ENCODE data around the gene SIDT2. TPM values are rescaled to one million over a fixed set of nuclear protein-coding genes. Genes with fewer than 3 reads are reported as not detected.

The SIDT2 gene
- total RNA-seq, 1 donor from 2014 or later: 3.2 TPM

DNA sequence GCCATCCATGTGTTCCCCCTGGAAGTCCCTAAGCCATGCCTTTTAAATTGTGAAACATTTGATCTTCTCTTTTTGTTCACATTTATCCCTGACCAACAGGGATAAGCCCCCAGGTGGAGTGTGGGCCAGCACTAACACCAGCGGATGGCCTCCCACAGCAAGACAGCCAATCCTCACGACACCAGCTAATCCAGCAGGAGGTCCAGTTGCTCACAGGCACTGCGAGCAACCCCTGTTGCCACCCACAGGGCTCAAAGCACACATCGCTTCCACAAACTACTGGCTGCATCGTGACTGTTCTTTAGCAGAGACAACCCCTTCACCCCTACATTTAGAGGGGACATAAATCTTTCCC lies 51.4 kb downstream of the SIDT2 start:
- no peaks in the 10 kb centered on the region for H3K27me3 ChIP-seq (ENCODE audit: control insufficient read depth, insufficient read depth, low read length)
- no peak for FAIRE-seq
- TF ChIP-seq, protein P1, sequence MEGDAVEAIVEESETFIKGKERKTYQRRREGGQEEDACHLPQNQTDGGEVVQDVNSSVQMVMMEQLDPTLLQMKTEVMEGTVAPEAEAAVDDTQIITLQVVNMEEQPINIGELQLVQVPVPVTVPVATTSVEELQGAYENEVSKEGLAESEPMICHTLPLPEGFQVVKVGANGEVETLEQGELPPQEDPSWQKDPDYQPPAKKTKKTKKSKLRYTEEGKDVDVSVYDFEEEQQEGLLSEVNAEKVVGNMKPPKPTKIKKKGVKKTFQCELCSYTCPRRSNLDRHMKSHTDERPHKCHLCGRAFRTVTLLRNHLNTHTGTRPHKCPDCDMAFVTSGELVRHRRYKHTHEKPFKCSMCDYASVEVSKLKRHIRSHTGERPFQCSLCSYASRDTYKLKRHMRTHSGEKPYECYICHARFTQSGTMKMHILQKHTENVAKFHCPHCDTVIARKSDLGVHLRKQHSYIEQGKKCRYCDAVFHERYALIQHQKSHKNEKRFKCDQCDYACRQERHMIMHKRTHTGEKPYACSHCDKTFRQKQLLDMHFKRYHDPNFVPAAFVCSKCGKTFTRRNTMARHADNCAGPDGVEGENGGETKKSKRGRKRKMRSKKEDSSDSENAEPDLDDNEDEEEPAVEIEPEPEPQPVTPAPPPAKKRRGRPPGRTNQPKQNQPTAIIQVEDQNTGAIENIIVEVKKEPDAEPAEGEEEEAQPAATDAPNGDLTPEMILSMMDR (IDR thresholded peaks at IDR 0.05; ENCODE audit: insufficient read depth, low read length, severe bottlenecking): no peak
- no peak overlapping the region for H3K4me3 ChIP-seq (ENCODE audit: low read depth, low read length)
- DNase-seq (ENCODE audit: low read depth): no peak
- peaks cover 18% of the 10 kb centered on the region for H3K36me3 ChIP-seq (ENCODE audit: control insufficient read depth, insufficient read depth, low read length)

DNA sequence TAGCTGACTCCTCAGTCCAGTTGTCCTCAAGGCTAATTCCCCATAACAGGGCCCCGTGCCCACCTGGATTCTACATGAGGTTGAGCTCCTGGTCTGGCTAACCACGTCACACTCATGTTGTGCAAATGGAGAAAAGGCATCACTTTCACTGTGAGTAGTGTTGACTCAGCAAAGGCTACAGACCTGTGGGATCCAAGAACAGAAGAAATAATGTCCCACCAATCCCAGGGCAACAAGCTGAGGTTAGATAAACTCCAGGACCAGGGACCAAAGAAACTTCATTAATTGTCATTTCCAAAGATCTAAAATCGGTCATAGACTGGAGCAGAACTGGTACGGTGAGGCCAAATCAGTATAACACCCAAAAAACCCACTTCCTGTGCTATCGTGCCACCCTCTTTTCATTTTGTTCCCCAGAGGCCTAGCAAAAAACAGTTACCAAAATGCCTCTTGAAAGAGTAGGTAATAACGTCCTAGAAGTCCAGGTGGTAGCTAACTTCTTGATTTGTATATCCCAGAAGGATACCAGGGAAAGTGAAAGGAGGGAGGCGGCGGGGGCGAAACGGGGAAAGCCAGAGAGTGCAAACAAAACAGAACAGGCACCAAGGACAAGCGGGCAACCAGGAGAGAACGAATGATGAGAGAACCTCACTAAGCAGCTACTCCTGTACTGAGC lies 51.9 kb downstream of the SIDT2 start:
- TF ChIP-seq, protein P1 (IDR thresholded peaks at IDR 0.05; ENCODE audit: insufficient read depth, low read length, severe bottlenecking): no peak
- DNase-seq (ENCODE audit: low read depth): peak; percentile 15
- peak; percentile 96 for FAIRE-seq
- Histone ChIP-seq H3K27me3 (ENCODE audit: control insufficient read depth, insufficient read depth, low read length) (no peaks in the 10 kb centered on the region), H3K4me3 (ENCODE audit: low read depth, low read length) (peak overlapping the region; percentile 50), H3K36me3 (ENCODE audit: control insufficient read depth, insufficient read depth, low read length) (peaks cover 18% of the 10 kb centered on the region)

DNA sequence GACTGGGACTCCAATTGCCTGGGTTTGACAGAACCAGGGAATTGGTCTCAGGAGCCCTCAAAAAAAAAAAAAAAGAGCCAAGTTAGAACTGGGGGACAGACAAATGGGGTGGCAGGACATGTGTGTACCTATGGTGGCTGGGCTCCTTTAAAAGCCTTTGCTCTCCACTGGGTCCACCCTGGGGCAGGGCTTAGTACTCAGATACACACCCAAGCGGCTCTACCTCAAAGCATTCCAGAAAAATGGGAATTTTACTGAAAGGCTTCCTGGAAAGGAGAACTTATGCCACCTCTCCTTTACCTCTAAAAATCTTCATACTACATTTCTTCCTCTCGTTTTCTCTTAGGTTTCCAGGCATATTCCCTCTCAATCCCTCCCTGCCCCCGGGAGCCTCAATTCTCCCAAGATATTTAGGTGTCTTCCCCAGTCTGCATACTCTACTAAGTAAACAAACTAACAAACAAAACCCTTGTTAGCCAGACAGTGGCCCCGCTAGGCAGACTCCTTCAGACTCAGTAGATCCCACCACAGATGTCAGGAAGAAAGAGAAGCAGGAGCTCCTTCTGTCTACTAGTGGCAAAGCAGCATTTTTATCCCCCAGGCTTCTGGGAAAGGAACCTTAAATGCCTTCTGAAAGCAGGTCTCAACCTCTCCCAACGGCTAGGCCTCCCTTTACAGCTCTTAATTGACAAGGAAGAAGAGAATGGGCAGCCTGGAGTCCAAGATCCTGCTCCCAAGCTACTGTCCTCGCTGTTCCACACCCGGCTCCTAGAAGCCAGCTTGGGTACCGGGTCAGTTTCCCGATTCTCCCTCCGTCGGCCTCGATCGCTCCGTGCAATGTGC lies 52.7 kb downstream of the SIDT2 start:
- FAIRE-seq (no peak), DNase-seq (ENCODE audit: low read depth) (no peak)
- TF ChIP-seq, protein P1 (IDR thresholded peaks at IDR 0.05; ENCODE audit: insufficient read depth, low read length, severe bottlenecking): no peak
- H3K27me3 ChIP-seq (ENCODE audit: control insufficient read depth, insufficient read depth, low read length): no peaks in the 10 kb centered on the region
- peaks cover 15% of the 10 kb centered on the region for H3K36me3 ChIP-seq (ENCODE audit: control insufficient read depth, insufficient read depth, low read length)
- H3K4me3 ChIP-seq (ENCODE audit: low read depth, low read length): peak overlapping the region; percentile 50

DNA sequence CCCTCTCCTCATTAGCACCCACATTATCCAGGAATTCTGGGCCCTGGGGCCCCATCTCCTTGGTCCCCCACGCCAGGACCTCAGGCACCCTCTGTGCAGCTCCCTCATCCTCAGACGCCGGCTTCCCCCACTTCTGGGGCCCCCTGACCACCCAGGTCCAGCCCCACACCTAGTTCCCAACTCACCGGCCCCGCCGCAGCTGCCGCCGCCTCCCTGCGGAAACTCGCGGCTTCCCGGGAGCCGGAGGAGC lies 53.2 kb downstream of the SIDT2 start, which contains the start of gene PCSK7:
Gene PCSK7 (minus strand): TSS at position 232 of the 250 bp plus-strand sequence. CDS start 2,229 bp downstream, outside the sequence.
- TF ChIP-seq, protein P1 (IDR thresholded peaks at IDR 0.05; ENCODE audit: insufficient read depth, low read length, severe bottlenecking): no peak
- DNase-seq (ENCODE audit: low read depth) (no peak), FAIRE-seq (no peak)
- peak within 1 kb of the TSS; percentile 50 for H3K4me3 ChIP-seq (ENCODE audit: low read depth, low read length)
- peaks cover 15% of the 10 kb centered on the region for H3K36me3 ChIP-seq (ENCODE audit: control insufficient read depth, insufficient read depth, low read length)
- H3K27me3 ChIP-seq (ENCODE audit: control insufficient read depth, insufficient read depth, low read length): no peaks in the 10 kb centered on the region

DNA sequence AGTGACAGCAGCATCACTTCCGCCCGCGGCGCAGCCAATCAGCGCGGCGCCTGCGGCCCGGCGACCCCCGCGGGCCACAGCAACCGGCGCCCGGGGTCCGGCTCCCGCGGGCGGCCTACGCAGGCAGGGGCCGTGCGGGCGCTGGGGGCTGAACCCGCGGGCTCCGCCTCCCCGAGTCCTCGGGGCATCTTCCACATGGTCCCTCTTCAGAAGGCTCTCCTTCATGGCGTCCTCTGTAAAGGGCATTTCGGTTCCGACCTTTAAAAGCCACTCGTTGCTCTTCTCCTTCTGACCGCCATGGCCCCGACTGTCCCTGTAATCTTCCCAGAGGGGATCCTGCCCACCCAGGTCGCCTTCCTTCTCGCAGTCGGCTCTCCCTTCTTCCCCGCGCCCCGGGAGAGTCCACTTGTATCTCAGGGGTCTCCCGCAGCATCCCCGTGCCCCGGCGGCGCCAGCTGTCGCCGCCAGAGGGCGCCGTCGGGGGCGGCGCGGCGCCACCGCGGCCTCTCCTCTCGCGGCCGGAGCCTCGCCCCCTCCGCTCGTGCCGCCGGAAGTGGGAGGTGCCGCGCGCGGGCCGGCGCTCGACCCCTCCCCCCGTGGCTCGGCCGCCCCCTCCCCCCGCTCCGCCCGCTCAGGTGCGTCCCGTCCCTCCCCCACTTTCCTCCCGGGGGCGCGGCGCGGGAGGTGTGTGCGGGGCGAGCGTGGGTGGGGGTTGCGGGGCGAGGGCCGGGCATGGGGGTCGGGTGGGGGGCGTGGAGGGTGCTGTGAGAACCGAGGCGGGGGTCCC lies 53.7 kb downstream of the SIDT2 start, which contains the start of gene RNF214:
Gene RNF214 (plus strand): TSS at position 580 of the 787 bp plus-strand sequence. CDS start 1,602 bp downstream, outside the sequence.
- TF ChIP-seq, protein P1 (IDR thresholded peaks at IDR 0.05; ENCODE audit: insufficient read depth, low read length, severe bottlenecking): peak; percentile 74
- no peaks in the 10 kb centered on the region for H3K27me3 ChIP-seq (ENCODE audit: control insufficient read depth, insufficient read depth, low read length)
- H3K4me3 ChIP-seq (ENCODE audit: low read depth, low read length): peak within 1 kb of the TSS; percentile 50
- no peak for FAIRE-seq
- DNase-seq (ENCODE audit: low read depth): peak; percentile 51
- peaks cover 10% of the 10 kb centered on the region for H3K36me3 ChIP-seq (ENCODE audit: control insufficient read depth, insufficient read depth, low read length)

Measured in bronchial epithelial cell (primary cell).